OCI-LY1 (cell line): ENCODE results near the gene ST6GALNAC5.

Experiments
- EZH2 ChIP-seq: fragments of 200-600 bp; sonication (generic), shearing (Covaris generic); IDR thresholded peaks from 2 replicates; pipeline ENCODE4 v1.8.0; 2017; ENCODE audit warnings: borderline replicate concordance, mixed run types, mild to moderate bottlenecking, antibody characterized with exemption, low read length, moderate library complexity, mixed read lengths
- TF ChIP-seq, protein P1 (sequence below): fragments of 200-600 bp; sonication (generic), shearing (Covaris generic); IDR thresholded peaks from 2 replicates; pipeline ENCODE4 v1.5.1; 2017; ENCODE audit warnings: mild to moderate bottlenecking, antibody characterized with exemption, low read length, moderate library complexity, mixed read lengths

DNA sequence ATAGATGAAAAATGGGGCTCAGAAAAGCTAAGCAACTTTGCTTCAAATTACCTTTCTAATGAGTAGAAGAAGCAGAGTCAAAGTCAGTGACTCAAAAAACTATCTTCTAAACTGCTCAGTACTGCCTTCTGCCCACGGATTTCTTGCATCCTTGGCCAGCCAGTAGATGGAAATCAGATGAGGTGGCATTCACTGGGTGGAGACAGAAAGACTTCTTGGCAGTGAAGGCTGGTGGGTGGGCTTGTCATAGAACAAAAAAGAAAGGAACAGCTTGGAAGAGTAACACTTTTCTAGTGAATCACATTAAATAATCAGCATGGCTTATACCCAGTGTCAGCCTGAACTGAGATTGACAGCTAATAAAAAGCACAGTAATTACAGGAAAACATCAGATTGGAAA is 170.7 kb downstream of the ST6GALNAC5 start:
- TF ChIP-seq EZH2: no peak
- TF ChIP-seq, protein P1, sequence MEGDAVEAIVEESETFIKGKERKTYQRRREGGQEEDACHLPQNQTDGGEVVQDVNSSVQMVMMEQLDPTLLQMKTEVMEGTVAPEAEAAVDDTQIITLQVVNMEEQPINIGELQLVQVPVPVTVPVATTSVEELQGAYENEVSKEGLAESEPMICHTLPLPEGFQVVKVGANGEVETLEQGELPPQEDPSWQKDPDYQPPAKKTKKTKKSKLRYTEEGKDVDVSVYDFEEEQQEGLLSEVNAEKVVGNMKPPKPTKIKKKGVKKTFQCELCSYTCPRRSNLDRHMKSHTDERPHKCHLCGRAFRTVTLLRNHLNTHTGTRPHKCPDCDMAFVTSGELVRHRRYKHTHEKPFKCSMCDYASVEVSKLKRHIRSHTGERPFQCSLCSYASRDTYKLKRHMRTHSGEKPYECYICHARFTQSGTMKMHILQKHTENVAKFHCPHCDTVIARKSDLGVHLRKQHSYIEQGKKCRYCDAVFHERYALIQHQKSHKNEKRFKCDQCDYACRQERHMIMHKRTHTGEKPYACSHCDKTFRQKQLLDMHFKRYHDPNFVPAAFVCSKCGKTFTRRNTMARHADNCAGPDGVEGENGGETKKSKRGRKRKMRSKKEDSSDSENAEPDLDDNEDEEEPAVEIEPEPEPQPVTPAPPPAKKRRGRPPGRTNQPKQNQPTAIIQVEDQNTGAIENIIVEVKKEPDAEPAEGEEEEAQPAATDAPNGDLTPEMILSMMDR: no peak
